Natural killer cell (primary cell): ENCODE results near the gene DUX4. TPM values are rescaled to one million over a fixed set of nuclear protein-coding genes. Genes with fewer than 3 reads are reported as not detected.
"Not testable (repeated sequence)": the region's sequence is repeated elsewhere in the genome, so short reads cannot be mapped to it uniquely, and the experiment has no call there.

Experiments used
- ATAC-seq, 3 donors: fragments of 150-1000 bp in 2 of 3; fragments of 200-7000 bp in 1 of 3; cut with Tn5 transposase; 1 replicate in 1 of 3; 2 replicates in 2 of 3; pipeline ENCODE4 v1.10.0; 2021; ENCODE audit warnings: mild to moderate bottlenecking in 2 of 3, moderate library complexity in 2 of 3
- DNase-seq, 2 donors: peaks; one replicate each; pipeline versions ENCODE4 v3.0.0 to v3.0.0-alpha.2; 2013 to 2021; ENCODE audit warnings: mixed read lengths in 1 of 2
- H3K27ac ChIP-seq: one replicate; pipeline ENCODE4 v1.5.1; 2013; ENCODE audit warnings: mild to moderate bottlenecking, low read length
- H3K27me3 ChIP-seq: one replicate; pipeline ENCODE4 v1.6.1; 2013; ENCODE audit warnings: low read length; ENCODE audit not compliant: control insufficient read depth, insufficient read depth
- H3K36me3 ChIP-seq: one replicate; pipeline ENCODE4 v1.6.1; 2013; ENCODE audit warnings: low read length; ENCODE audit not compliant: control insufficient read depth, insufficient read depth
- H3K4me1 ChIP-seq: one replicate; pipeline ENCODE4 v1.6.1; 2013; ENCODE audit warnings: low read length; ENCODE audit not compliant: control insufficient read depth, insufficient read depth
- H3K4me3 ChIP-seq: one replicate; pipeline ENCODE4 v1.5.1; 2013; ENCODE audit warnings: low read length
- H3K9me3 ChIP-seq: one replicate; pipeline ENCODE4 v1.6.1; 2013; ENCODE audit warnings: low read length; ENCODE audit not compliant: control insufficient read depth, insufficient read depth
- H3K27ac Mint-ChIP-seq, 2 donors: one replicate each; pipeline ENCODE4 v1.8.0; 2022; ENCODE audit warnings: mild to moderate bottlenecking in 2 of 2, mixed read lengths in 2 of 2, moderate library complexity in 1 of 2
- H3K27me3 Mint-ChIP-seq, 2 donors: one replicate each; pipeline ENCODE4 v1.8.0; 2022; ENCODE audit warnings: low read depth in 2 of 2, mixed read lengths in 2 of 2
- H3K36me3 Mint-ChIP-seq: one replicate; pipeline ENCODE4 v1.8.0; 2022; ENCODE audit warnings: mixed read lengths
- H3K4me1 Mint-ChIP-seq, 2 donors: one replicate each; pipeline ENCODE4 v1.8.0; 2022; ENCODE audit warnings: mixed read lengths in 2 of 2
- H3K4me3 Mint-ChIP-seq: one replicate; pipeline ENCODE4 v1.8.0; 2022; ENCODE audit warnings: mild to moderate bottlenecking, moderate library complexity, mixed read lengths
- H3K9me3 Mint-ChIP-seq, 2 donors: one replicate each; pipeline ENCODE4 v1.8.0; 2022; ENCODE audit warnings: mixed read lengths in 2 of 2
- WGBS: methylation state at CpG from one replicate; pipeline ENCODE4 v1.1.7; 2013; ENCODE audit warnings: missing lambda C conversion rate; ENCODE audit not compliant: insufficient coverage; 5-methylcytosine and 5-hydroxymethylcytosine counted together
- intact Hi-C: fragments of 100-400 bp; cut with micrococcal nuclease; formaldehyde crosslinking; loops from one replicate; pipeline ENCODE4 v1.14.2; 2022
- total RNA-seq, 4 donors: library from RNA; stranded (reverse); fragments of 120-200 nt in 1 of 4; gene quantifications; one replicate each; pipeline versions ENCODE4 v1.2.3 to v1.2.4, GENCODE V29; 2013 to 2022

DUX4 gene
- total RNA-seq, 3 donors from 2014 or later (not counting 1 experiment from before 2014, with no cell fraction given): not detected

DNA sequence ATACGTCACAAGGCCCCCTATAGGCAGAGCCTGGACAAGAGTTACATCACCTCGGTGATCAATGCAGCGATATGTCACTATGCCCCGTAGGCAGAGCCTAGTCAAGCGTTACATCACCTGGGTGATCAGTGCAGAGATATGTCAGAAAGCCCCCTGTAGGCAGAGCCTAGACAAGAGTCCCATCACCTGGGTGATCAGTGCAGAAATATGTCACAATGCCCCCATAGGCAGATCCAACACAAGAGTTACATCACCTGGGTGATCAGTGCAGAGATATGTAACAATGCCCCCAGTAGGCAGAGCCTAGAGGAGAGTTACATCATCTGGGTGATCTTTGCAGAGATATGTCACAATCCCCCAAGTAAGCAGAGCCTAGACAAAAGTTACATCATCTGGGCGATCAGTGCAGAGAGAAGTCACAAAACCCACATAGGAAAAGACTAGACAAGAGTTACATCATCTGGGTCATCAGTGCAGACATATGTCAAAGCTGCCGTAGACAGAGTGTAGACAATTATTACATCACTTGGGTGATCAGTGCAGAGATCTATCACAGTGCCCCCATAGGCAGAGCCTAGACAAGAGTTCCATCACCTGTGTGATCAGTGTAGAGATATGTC lies 8.0 kb downstream of the DUX4 start:
- H3K36me3 ChIP-seq, H3K4me3 Mint-ChIP-seq, H3K27me3 ChIP-seq, H3K4me1 ChIP-seq, H3K27ac Mint-ChIP-seq, H3K9me3 Mint-ChIP-seq, H3K4me1 Mint-ChIP-seq, H3K36me3 Mint-ChIP-seq, H3K27ac ChIP-seq, DNase-seq, H3K4me3 ChIP-seq, H3K27me3 Mint-ChIP-seq, H3K9me3 ChIP-seq, intact Hi-C loops, ATAC-seq: not testable (repeated sequence)
- 37% methylated on average over 5 of the region's 7 CpGs for WGBS

DNA sequence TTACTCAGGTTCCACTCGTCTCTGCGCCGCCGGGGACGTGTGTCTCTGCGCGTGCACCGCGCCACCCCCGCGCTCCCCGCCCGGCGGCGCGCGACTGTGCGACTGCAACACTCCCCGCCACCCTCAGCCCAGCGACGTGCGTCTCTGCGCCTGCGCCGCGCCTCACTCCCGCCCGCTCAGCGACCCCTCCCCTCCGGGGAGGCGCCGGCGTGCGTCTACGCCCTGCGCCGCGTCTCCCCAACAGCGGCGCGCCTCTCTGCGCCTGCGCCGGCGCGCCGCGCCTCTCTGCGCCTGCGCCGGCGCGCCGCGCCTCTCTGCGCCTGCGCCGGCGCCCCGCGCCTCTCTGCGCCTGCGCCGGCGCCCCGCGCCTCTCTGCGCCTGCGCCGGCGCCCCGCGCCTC lies 29.9 kb downstream of the DUX4 start:
- H3K4me3 Mint-ChIP-seq, H3K27ac ChIP-seq, H3K27me3 ChIP-seq, H3K27me3 Mint-ChIP-seq, ATAC-seq, H3K4me3 ChIP-seq, H3K27ac Mint-ChIP-seq, H3K9me3 Mint-ChIP-seq, H3K4me1 ChIP-seq, intact Hi-C loops, H3K36me3 Mint-ChIP-seq, H3K36me3 ChIP-seq, H3K4me1 Mint-ChIP-seq, H3K9me3 ChIP-seq: not testable (repeated sequence)
- peak in 1 of 2 donors; percentile 21 for DNase-seq
- 82% methylated on average over 33 of the region's 73 CpGs for WGBS

Other genes starting within 250 kb of the DUX4 start
- gene FRG1, start 232.9 kb upstream of the DUX4 start, total RNA-seq: 10 to 100 TPM; 53.4 to 62.3 (median 58.1) TPM
- not detected for gene FRG2, start 146.5 kb upstream of the DUX4 start, total RNA-seq
- not detected for gene DBET, start 109.3 kb upstream of the DUX4 start, total RNA-seq